Adipocyte (in vitro differentiated cells): ENCODE results near the gene HBQ1.

ENCODE experiments used
- DNase-seq: peaks from one replicate; pipeline ENCODE4 v3.0.0-alpha.2; 2015; ENCODE audit warnings: low read depth
- H3K27me3 ChIP-seq: replicated peaks from 2 replicates; pipeline ENCODE4 v1.7.0; 2013; ENCODE audit warnings: mild to moderate bottlenecking, low read length, moderate library complexity; ENCODE audit not compliant: control insufficient read depth, insufficient read depth
- H3K36me3 ChIP-seq: 2 replicates; pipeline ENCODE4 v1.7.0; 2013; ENCODE audit warnings: low read length, mild to moderate bottlenecking, moderate library complexity; ENCODE audit not compliant: control insufficient read depth, insufficient read depth, severe bottlenecking
- H3K4me1 ChIP-seq: 2 replicates; pipeline ENCODE4 v1.7.0; 2013; ENCODE audit warnings: mild to moderate bottlenecking, low read length, moderate library complexity; ENCODE audit not compliant: control insufficient read depth, insufficient read depth
- H3K4me3 ChIP-seq: 2 replicates; pipeline ENCODE4 v1.7.0; 2013; ENCODE audit warnings: mild to moderate bottlenecking, low read length, moderate library complexity
- H3K9ac ChIP-seq: 2 replicates; pipeline ENCODE4 v1.7.0; 2013; ENCODE audit warnings: mild to moderate bottlenecking, low read length, moderate library complexity
- H3K9me3 ChIP-seq: 2 replicates; pipeline ENCODE4 v1.7.0; 2013; ENCODE audit warnings: mild to moderate bottlenecking, low read length, moderate library complexity; ENCODE audit not compliant: control insufficient read depth

Gene HBQ1

GRCh38 chr16:180101-180675 is at the start of gene HBQ1:
Gene HBQ1 (plus strand): TSS chr16:180459. CDS start chr16:180487, 28 bp downstream.
- Histone ChIP-seq H3K4me3 (peak within 1 kb of the TSS; percentile 47), H3K4me1 (peaks cover 8% of the 10 kb centered on the region), H3K36me3 (no peaks in the 10 kb centered on the region), H3K27me3 (peaks cover 32% of the 10 kb centered on the region), H3K9me3 (no peaks in the 10 kb centered on the region), H3K9ac (no peak within 1 kb of the TSS)
- peak; percentile 66 for DNase-seq

GRCh38 chr16:130533-131173 is 49.6 kb upstream of the HBQ1 start:
- H3K36me3 ChIP-seq, result no peaks in the 10 kb centered on the region
- no peak for DNase-seq
- H3K9me3 ChIP-seq, result no peaks in the 10 kb centered on the region
- no peak overlapping the region for H3K4me3 ChIP-seq
- no peaks in the 10 kb centered on the region for H3K27me3 ChIP-seq
- peaks cover 10% of the 10 kb centered on the region for H3K4me1 ChIP-seq
- H3K9ac ChIP-seq, result no peak overlapping the region

GRCh38 chr16:132120-132519 is 48.1 kb upstream of the HBQ1 start:
- DNase-seq, result no peak
- peaks cover 11% of the 10 kb centered on the region for H3K4me1 ChIP-seq
- H3K27me3 ChIP-seq, result no peaks in the 10 kb centered on the region

GRCh38 chr16:133716-134115 is 46.5 kb upstream of the HBQ1 start:
- Histone ChIP-seq H3K4me3 (no peak overlapping the region), H3K9me3 (no peaks in the 10 kb centered on the region), H3K4me1 (peaks cover 15% of the 10 kb centered on the region), H3K36me3 (no peaks in the 10 kb centered on the region), H3K9ac (no peak overlapping the region), H3K27me3 (no peaks in the 10 kb centered on the region)
- DNase-seq, result no peak

More at GRCh38 chr16:132120-132519, 48.1 kb upstream of the HBQ1 start:
- Histone ChIP-seq H3K36me3 (no peaks in the 10 kb centered on the region), H3K4me3 (no peak overlapping the region), H3K9ac (no peak overlapping the region), H3K9me3 (no peaks in the 10 kb centered on the region)

- DNase-seq, result peak; percentile 60
- H3K9ac ChIP-seq, result peak overlapping the region; percentile 93
- no peaks in the 10 kb centered on the region for H3K27me3 ChIP-seq
- H3K4me3 ChIP-seq, result peak overlapping the region; percentile 88
- no peaks in the 10 kb centered on the region for H3K9me3 ChIP-seq
- no peaks in the 10 kb centered on the region for H3K36me3 ChIP-seq
- peaks cover 15% of the 10 kb centered on the region for H3K4me1 ChIP-seq
Observed at GRCh38 chr16:138049-138417, 42.2 kb upstream of the HBQ1 start.

GRCh38 chr16:140175-140857 is 39.9 kb upstream of the HBQ1 start:
- Histone ChIP-seq H3K4me1 (peaks cover 5% of the 10 kb centered on the region), H3K9me3 (no peaks in the 10 kb centered on the region), H3K27me3 (no peaks in the 10 kb centered on the region), H3K36me3 (no peaks in the 10 kb centered on the region), H3K4me3 (no peak overlapping the region), H3K9ac (no peak overlapping the region)
- DNase-seq, result no peak

GRCh38 chr16:142405-142967 is 37.8 kb upstream of the HBQ1 start:
- no peak for DNase-seq
- H3K4me3 ChIP-seq, result no peak overlapping the region
- H3K27me3 ChIP-seq, result no peaks in the 10 kb centered on the region
- H3K9me3 ChIP-seq, result no peaks in the 10 kb centered on the region
- H3K4me1 ChIP-seq, result peaks cover under 1% of the 10 kb centered on the region
- no peak overlapping the region for H3K9ac ChIP-seq
- H3K36me3 ChIP-seq, result no peaks in the 10 kb centered on the region

- H3K9me3 ChIP-seq, result no peaks in the 10 kb centered on the region
- no peaks in the 10 kb centered on the region for H3K4me1 ChIP-seq
- no peak for DNase-seq
- no peaks in the 10 kb centered on the region for H3K36me3 ChIP-seq
- H3K9ac ChIP-seq, result no peak overlapping the region
- peaks cover 3% of the 10 kb centered on the region for H3K27me3 ChIP-seq
- no peak overlapping the region for H3K4me3 ChIP-seq
Observed at GRCh38 chr16:143047-143446, 37.2 kb upstream of the HBQ1 start.

GRCh38 chr16:143456-143855 is 36.8 kb upstream of the HBQ1 start:
- Histone ChIP-seq H3K9me3 (no peaks in the 10 kb centered on the region), H3K9ac (no peak overlapping the region), H3K4me3 (no peak overlapping the region), H3K4me1 (no peaks in the 10 kb centered on the region), H3K27me3 (peaks cover 5% of the 10 kb centered on the region), H3K36me3 (no peaks in the 10 kb centered on the region)
- peak; percentile 34 for DNase-seq

GRCh38 chr16:144797-145252 is 35.4 kb upstream of the HBQ1 start:
- Histone ChIP-seq H3K36me3 (no peaks in the 10 kb centered on the region), H3K4me1 (no peaks in the 10 kb centered on the region)
- no peak for DNase-seq

GRCh38 chr16:146646-147045 is 33.6 kb upstream of the HBQ1 start:
- no peak overlapping the region for H3K9ac ChIP-seq
- peaks cover 9% of the 10 kb centered on the region for H3K27me3 ChIP-seq
- no peaks in the 10 kb centered on the region for H3K9me3 ChIP-seq
- H3K4me1 ChIP-seq, result no peaks in the 10 kb centered on the region
- no peak overlapping the region for H3K4me3 ChIP-seq
- H3K36me3 ChIP-seq, result no peaks in the 10 kb centered on the region
- DNase-seq, result no peak

More at GRCh38 chr16:144797-145252, 35.4 kb upstream of the HBQ1 start:
- H3K9ac ChIP-seq, result no peak overlapping the region
- H3K4me3 ChIP-seq, result no peak overlapping the region
- no peaks in the 10 kb centered on the region for H3K9me3 ChIP-seq
- H3K27me3 ChIP-seq, result peaks cover 9% of the 10 kb centered on the region
